ENCODE results near the gene OCA2.

Gene OCA2

DNA sequence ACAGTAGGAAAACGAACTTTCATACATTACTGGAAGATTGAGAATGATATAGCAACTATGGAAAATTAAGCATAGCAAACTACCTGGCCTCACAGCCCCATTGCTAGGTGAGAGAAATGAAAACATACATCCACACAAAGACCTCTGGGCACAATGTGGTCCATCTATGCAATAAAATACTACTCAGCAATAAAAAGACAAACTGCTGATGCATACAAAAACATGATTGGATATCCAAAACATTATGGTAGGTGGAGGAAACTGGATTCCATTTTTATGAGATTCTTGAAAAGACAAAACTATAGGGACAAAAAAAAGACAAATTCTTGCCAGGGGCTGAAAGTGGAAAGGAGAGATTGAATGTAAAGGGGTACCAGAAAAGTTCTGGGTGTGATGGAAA lies 308.8 kb downstream of the OCA2 start:
- no peak for DNase-seq (ENCODE audit: low read depth, low spot score)
- Histone ChIP-seq H3K4me3 (ENCODE audit: insufficient read length, low read depth) (no peak overlapping the region), H3K27me3 (ENCODE audit: insufficient read depth, insufficient read length) (no peaks in the 10 kb centered on the region), H3K4me1 (ENCODE audit: insufficient read depth, insufficient read length) (no peaks in the 10 kb centered on the region), H3K36me3 (ENCODE audit: insufficient read depth, insufficient read length, low read length) (no peaks in the 10 kb centered on the region), H3K9ac (ENCODE audit: insufficient read length, low read depth) (no peak overlapping the region), H3K9me3 (ENCODE audit: insufficient read depth, low read length) (no peaks in the 10 kb centered on the region)
- TF ChIP-seq SUZ12 (IDR thresholded peaks at IDR 0.05; ENCODE audit: extremely low read depth, insufficient read depth, insufficient read length) (no peak), YY1 (IDR thresholded peaks at IDR 0.05; ENCODE audit: insufficient read depth, insufficient read length) (no peak), ZNF274 (IDR thresholded peaks at IDR 0.05; ENCODE audit: low read depth, low read length) (no peak)

DNA sequence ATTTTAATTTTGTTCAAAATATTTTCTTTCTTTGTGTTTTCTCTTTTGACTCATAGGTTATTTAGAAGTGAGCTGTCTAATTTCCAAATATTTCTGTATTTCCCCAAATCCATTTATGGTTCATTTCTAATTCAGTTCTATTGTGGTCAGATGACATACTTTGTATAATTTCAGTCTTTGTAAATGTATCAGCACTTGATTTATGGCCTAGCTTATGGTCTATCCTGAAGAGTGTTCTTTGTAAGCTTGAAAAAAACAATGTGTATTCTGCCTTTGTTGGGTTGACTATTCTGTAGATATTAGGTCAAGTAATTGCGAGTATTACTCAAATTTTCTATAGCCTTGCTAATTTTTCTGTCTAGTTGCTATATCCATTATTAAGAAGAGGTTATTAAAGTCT lies 311.2 kb downstream of the OCA2 start:
- Histone ChIP-seq H3K4me1 (ENCODE audit: insufficient read depth, insufficient read length) (no peaks in the 10 kb centered on the region), H3K4me3 (ENCODE audit: insufficient read length, low read depth) (no peak overlapping the region), H3K9me3 (ENCODE audit: insufficient read depth, low read length) (no peaks in the 10 kb centered on the region), H3K27me3 (ENCODE audit: insufficient read depth, insufficient read length) (no peaks in the 10 kb centered on the region), H3K36me3 (ENCODE audit: insufficient read depth, insufficient read length, low read length) (no peaks in the 10 kb centered on the region), H3K9ac (ENCODE audit: insufficient read length, low read depth) (no peak overlapping the region)
- TF ChIP-seq YY1 (IDR thresholded peaks at IDR 0.05; ENCODE audit: insufficient read depth, insufficient read length) (no peak), ZNF274 (IDR thresholded peaks at IDR 0.05; ENCODE audit: low read depth, low read length) (no peak), SUZ12 (IDR thresholded peaks at IDR 0.05; ENCODE audit: extremely low read depth, insufficient read depth, insufficient read length) (no peak)
- DNase-seq (ENCODE audit: low read depth, low spot score): no peak

DNA sequence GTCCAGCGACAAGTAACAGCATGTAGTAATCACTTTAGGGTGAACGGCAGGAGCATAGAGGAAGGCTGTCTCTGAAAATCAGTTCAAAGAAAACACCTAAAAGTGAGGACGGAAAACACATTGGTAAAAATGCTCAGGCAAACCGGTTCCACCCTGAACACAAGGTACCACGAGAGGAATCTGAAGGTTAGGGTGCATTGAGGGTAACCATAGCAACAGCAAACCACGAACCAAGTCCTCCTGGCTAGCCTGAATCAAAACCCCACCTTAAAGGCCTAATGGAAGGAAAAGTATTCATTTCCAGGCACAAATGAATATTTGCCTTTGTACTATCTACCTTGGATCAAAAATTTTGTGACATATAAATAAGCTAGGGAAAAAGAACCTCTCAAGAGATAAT lies 315.0 kb downstream of the OCA2 start:
- Histone ChIP-seq H3K4me1 (ENCODE audit: insufficient read depth, insufficient read length) (no peaks in the 10 kb centered on the region), H3K4me3 (ENCODE audit: insufficient read length, low read depth) (no peak overlapping the region), H3K27me3 (ENCODE audit: insufficient read depth, insufficient read length) (no peaks in the 10 kb centered on the region), H3K36me3 (ENCODE audit: insufficient read depth, insufficient read length, low read length) (no peaks in the 10 kb centered on the region), H3K9me3 (ENCODE audit: insufficient read depth, low read length) (no peaks in the 10 kb centered on the region), H3K9ac (ENCODE audit: insufficient read length, low read depth) (no peak overlapping the region)
- TF ChIP-seq ZNF274 (IDR thresholded peaks at IDR 0.05; ENCODE audit: low read depth, low read length) (no peak), SUZ12 (IDR thresholded peaks at IDR 0.05; ENCODE audit: extremely low read depth, insufficient read depth, insufficient read length) (no peak)
- DNase-seq (ENCODE audit: low read depth, low spot score): no peak

DNA sequence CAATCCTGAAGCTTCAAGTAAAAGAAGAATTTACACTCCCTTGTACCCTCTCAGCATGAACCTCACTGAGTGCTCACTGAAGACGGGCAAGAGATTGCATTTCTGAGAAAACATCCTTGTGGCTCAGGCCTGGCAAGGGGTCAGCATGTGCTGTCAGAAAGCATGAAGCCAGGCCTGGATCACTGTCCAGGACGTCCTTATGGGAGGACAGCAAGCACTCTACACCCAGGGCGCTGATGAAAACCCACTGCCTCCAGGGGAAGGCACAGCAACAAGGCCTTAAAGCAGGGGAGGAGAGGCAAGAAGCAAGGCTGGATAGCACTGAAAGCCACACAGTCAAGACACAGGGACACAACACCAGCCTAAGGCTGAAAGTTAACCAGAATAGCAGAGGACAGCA lies 315.4 kb downstream of the OCA2 start:
- H3K9ac ChIP-seq (ENCODE audit: insufficient read length, low read depth): no peak overlapping the region
- no peak overlapping the region for H3K4me3 ChIP-seq (ENCODE audit: insufficient read length, low read depth)
- no peaks in the 10 kb centered on the region for H3K4me1 ChIP-seq (ENCODE audit: insufficient read depth, insufficient read length)
- no peak for DNase-seq (ENCODE audit: low read depth, low spot score)
- TF ChIP-seq ZNF274 (IDR thresholded peaks at IDR 0.05; ENCODE audit: low read depth, low read length) (no peak), YY1 (IDR thresholded peaks at IDR 0.05; ENCODE audit: insufficient read depth, insufficient read length) (no peak), SUZ12 (IDR thresholded peaks at IDR 0.05; ENCODE audit: extremely low read depth, insufficient read depth, insufficient read length) (no peak)
- no peaks in the 10 kb centered on the region for H3K36me3 ChIP-seq (ENCODE audit: insufficient read depth, insufficient read length, low read length)
- H3K9me3 ChIP-seq (ENCODE audit: insufficient read depth, low read length): no peaks in the 10 kb centered on the region
- H3K27me3 ChIP-seq (ENCODE audit: insufficient read depth, insufficient read length): no peaks in the 10 kb centered on the region

DNA sequence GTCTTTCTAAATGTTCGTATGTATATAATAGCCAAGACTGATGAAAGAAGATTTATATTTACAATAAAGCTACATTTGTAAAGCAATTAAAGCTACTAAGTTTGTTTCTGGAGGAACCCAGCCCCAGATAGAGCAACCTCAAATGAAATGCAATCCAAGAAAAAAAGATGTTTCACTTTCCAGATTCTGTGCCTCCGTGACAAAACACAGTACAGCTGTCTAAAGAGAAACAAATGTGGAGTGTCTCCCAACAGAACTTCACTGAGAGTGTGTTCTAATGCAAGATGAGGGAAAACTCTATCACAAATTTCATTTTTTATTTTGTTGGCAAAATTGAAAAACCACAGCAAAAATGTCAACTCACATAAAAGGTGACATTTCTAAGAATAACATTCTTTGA lies 317.0 kb downstream of the OCA2 start:
- Histone ChIP-seq H3K4me1 (ENCODE audit: insufficient read depth, insufficient read length) (no peaks in the 10 kb centered on the region), H3K4me3 (ENCODE audit: insufficient read length, low read depth) (no peak overlapping the region), H3K36me3 (ENCODE audit: insufficient read depth, insufficient read length, low read length) (no peaks in the 10 kb centered on the region), H3K27me3 (ENCODE audit: insufficient read depth, insufficient read length) (no peaks in the 10 kb centered on the region), H3K9ac (ENCODE audit: insufficient read length, low read depth) (no peak overlapping the region), H3K9me3 (ENCODE audit: insufficient read depth, low read length) (no peaks in the 10 kb centered on the region)
- TF ChIP-seq SUZ12 (IDR thresholded peaks at IDR 0.05; ENCODE audit: extremely low read depth, insufficient read depth, insufficient read length): no peak
- TF ChIP-seq ZNF274 (IDR thresholded peaks at IDR 0.05; ENCODE audit: low read depth, low read length): no peak
- TF ChIP-seq YY1 (IDR thresholded peaks at IDR 0.05; ENCODE audit: insufficient read depth, insufficient read length): no peak
- no peak for DNase-seq (ENCODE audit: low read depth, low spot score)

DNA sequence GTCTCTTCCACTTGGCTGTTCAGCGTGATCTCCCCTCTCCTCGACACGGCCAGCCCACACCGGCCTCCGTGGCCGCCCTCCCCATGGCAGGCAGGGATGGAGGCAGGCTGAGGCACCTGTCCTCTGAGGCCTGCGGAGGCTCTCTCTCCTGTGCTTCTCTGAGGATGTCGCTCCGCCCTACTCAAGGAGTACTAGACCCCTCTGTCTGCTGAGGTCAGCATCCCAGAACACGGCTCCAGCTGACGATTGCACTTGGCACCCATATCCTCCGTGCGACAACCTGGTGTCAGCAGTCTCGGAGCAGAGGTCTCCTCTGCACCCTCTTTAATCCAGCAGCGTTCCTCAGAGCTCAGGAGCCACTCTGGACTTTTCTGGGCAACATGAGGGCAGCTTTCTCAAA lies 322.6 kb downstream of the OCA2 start:
- Histone ChIP-seq H3K4me1 (ENCODE audit: insufficient read depth, insufficient read length) (no peaks in the 10 kb centered on the region), H3K4me3 (ENCODE audit: insufficient read length, low read depth) (no peak overlapping the region), H3K9me3 (ENCODE audit: insufficient read depth, low read length) (no peaks in the 10 kb centered on the region), H3K36me3 (ENCODE audit: insufficient read depth, insufficient read length, low read length) (no peaks in the 10 kb centered on the region), H3K9ac (ENCODE audit: insufficient read length, low read depth) (no peak overlapping the region), H3K27me3 (ENCODE audit: insufficient read depth, insufficient read length) (no peaks in the 10 kb centered on the region)
- no peak for DNase-seq (ENCODE audit: low read depth, low spot score)
- TF ChIP-seq ZNF274 (IDR thresholded peaks at IDR 0.05; ENCODE audit: low read depth, low read length): no peak
- no peak for TF ChIP-seq SUZ12 (IDR thresholded peaks at IDR 0.05; ENCODE audit: extremely low read depth, insufficient read depth, insufficient read length)
- TF ChIP-seq YY1 (IDR thresholded peaks at IDR 0.05; ENCODE audit: insufficient read depth, insufficient read length): no peak

DNA sequence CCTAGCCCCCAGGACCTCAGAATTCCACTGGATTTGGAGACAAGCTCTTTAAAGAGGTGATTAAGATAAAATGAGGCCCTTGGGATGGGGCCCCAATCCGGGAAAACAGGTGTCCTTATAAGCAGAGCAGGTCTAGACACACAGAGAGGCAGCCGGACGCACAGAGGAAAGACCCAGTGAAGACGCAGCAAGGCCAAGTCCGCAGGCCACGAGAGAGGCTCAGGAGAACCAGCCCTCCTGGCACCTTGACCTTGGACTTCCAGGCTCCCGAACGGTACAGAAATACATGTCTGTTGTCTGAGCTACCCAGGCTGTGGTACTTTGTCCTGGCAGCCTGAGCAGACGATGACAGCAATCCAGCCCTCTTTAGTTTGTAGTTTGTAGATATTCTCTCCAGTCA lies 324.5 kb downstream of the OCA2 start:
- Histone ChIP-seq H3K9me3 (ENCODE audit: insufficient read depth, low read length) (no peaks in the 10 kb centered on the region), H3K9ac (ENCODE audit: insufficient read length, low read depth) (no peak overlapping the region), H3K36me3 (ENCODE audit: insufficient read depth, insufficient read length, low read length) (no peaks in the 10 kb centered on the region), H3K4me1 (ENCODE audit: insufficient read depth, insufficient read length) (no peaks in the 10 kb centered on the region), H3K27me3 (ENCODE audit: insufficient read depth, insufficient read length) (no peaks in the 10 kb centered on the region), H3K4me3 (ENCODE audit: insufficient read length, low read depth) (no peak overlapping the region)
- DNase-seq (ENCODE audit: low read depth, low spot score): no peak
- TF ChIP-seq ZNF274 (IDR thresholded peaks at IDR 0.05; ENCODE audit: low read depth, low read length) (no peak), SUZ12 (IDR thresholded peaks at IDR 0.05; ENCODE audit: extremely low read depth, insufficient read depth, insufficient read length) (no peak), YY1 (IDR thresholded peaks at IDR 0.05; ENCODE audit: insufficient read depth, insufficient read length) (no peak)

DNA sequence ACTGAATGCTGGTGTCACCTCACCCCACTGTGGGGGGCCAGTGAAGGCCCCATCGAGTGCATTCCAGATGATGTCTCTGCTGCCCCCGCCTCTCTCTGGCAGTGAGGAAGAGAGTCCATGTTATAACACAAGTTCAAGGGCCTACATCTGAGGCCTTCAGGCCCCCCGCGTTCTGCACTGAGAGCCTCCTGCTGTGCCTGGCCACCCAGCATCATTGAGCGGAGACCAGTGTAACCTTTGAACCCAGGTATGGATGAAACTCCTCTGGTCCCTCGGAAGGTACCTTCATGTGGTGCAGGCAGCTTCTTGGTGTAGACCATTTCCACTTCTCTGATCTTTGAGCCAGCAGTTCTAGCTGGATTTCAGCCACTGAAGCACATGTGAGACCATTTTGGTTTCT lies 324.9 kb downstream of the OCA2 start:
- no peak for DNase-seq (ENCODE audit: low read depth, low spot score)
- Histone ChIP-seq H3K9me3 (ENCODE audit: insufficient read depth, low read length) (no peaks in the 10 kb centered on the region), H3K9ac (ENCODE audit: insufficient read length, low read depth) (no peak overlapping the region), H3K4me1 (ENCODE audit: insufficient read depth, insufficient read length) (no peaks in the 10 kb centered on the region), H3K27me3 (ENCODE audit: insufficient read depth, insufficient read length) (no peaks in the 10 kb centered on the region), H3K36me3 (ENCODE audit: insufficient read depth, insufficient read length, low read length) (no peaks in the 10 kb centered on the region), H3K4me3 (ENCODE audit: insufficient read length, low read depth) (no peak overlapping the region)
- TF ChIP-seq YY1 (IDR thresholded peaks at IDR 0.05; ENCODE audit: insufficient read depth, insufficient read length) (no peak), ZNF274 (IDR thresholded peaks at IDR 0.05; ENCODE audit: low read depth, low read length) (no peak), SUZ12 (IDR thresholded peaks at IDR 0.05; ENCODE audit: extremely low read depth, insufficient read depth, insufficient read length) (no peak)

Measured in NT2/D1 (cell line).